Measurements from ENCODE around the gene MYO5B.
A peak's percentile ranks its signal among the peaks of the same experiment; 100 is the strongest.

Gene MYO5B

DNA sequence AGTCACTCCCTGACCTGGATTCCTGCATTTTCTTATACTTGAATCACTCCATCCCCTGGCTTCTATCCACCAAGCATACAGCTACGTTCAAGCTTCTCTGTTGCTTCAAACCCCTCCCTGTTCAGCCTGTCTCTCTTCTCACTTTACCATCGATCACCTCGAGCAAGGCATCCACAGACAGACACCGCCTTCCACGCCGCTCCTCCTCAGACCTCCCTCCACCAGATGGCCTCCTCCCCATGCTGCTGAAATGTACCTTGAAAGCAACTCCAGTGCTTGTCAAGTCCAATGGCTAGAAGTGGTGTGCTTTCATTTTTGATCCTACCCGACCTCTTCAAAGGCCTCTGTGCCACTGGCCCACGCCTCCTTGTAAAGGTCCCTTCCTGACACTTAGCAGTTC, 250.3 kb downstream of the MYO5B start:
- DNase-seq: peak in 1 of 2 experiments; percentile 19
- TF ChIP-seq GATA1 (IDR thresholded peaks at IDR 0.05; ENCODE audit: low read depth, low read length) (no peak), POLR2A (IDR thresholded peaks at IDR 0.05; ENCODE audit: low read length) (no peak)

DNA sequence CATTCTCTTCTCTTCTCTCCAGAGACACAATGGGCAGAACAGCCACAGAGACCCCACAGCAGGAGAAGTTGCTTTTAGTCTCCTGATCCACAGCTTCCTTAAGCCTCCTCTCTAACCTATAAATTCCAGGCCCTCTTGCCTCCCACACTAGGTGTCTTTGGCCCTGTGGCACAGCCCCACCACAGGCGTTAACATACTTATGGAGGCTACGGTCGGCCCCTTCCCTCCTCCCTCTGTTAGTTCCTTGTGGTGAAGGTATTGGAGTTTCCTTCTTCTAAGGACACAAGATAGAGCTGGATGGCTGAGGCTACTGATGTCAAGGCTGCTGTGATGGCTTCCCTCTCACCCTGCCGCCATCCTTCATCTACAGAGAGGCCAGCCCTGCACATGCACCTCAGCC, 258.1 kb downstream of the MYO5B start:
- DNase-seq: no peak
- no peak for TF ChIP-seq GATA1 (IDR thresholded peaks at IDR 0.05; ENCODE audit: low read depth, low read length)
- no peak for TF ChIP-seq POLR2A (IDR thresholded peaks at IDR 0.05; ENCODE audit: low read length)

DNA sequence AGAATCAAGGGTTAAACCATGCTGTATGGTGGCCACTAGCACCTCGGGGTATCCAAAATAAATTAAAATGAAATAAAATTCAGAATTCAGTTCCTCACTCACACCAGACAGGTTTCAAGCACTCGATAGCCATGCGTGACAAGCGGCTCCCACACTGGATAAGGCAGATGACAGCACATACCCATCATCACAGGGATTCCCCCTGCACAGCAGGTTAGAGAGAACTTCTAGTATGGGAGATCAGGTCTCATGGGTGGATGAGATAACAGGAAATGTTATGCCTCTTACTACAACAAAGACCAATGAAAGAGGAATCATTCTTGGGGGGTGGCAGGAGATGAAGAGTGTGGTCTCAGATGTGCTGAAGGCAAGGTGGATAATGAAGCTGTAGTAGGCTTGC, 259.7 kb downstream of the MYO5B start:
- DNase-seq: no peak
- TF ChIP-seq GATA1 (IDR thresholded peaks at IDR 0.05; ENCODE audit: low read depth, low read length) (no peak), POLR2A (IDR thresholded peaks at IDR 0.05; ENCODE audit: low read length) (no peak)

DNA sequence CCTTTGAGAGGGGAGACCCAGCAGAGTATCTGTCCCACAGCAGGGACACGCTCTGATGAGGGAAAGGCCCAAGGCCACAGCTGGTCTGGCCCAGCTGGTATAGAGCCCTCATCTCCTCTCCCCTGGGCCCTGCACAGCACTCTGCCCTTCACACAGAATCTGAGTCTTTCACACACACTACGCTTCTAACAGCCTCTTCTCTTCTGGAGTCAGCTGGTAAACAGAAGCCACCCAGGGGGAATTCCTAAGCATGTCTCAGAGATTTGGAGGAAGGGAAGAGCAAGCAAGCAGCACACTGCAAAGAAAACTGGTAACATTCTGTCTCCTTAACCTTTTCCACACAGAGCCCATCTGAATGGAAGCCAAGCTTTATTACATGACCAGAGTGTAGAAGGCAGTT, 260.5 kb downstream of the MYO5B start:
- DNase-seq: no peak
- TF ChIP-seq GATA1 (IDR thresholded peaks at IDR 0.05; ENCODE audit: low read depth, low read length) (no peak), POLR2A (IDR thresholded peaks at IDR 0.05; ENCODE audit: low read length) (no peak)

DNA sequence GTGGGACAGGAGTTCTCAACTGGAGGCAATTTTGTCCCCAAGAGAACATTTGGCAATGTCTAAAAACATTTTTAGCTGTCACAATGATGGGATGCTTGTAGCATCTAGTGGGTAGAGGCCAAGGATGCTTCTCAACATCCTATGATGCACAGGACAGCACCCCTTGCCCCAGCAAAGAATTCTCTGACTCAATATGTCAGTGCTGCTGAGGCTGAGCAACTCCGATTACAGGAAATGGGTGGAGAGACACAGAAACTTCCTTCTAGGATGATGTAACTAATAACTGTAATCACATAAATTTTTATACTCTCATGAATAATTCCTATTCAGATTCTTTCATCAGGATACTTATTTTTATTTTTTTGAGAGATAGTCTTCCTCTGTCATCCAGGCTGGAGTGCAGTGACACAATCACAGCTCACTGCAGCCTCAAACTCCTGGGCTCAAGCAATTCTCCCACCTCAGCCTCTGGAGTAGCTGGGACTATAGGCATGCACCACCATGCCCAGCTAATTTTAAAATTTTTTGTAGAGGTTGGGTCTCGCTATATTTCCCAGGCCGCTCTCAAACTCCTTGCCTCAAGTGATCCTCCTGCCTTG, 261.3 kb downstream of the MYO5B start:
- TF ChIP-seq POLR2A (IDR thresholded peaks at IDR 0.05; ENCODE audit: low read length): no peak
- TF ChIP-seq GATA1 (IDR thresholded peaks at IDR 0.05; ENCODE audit: low read depth, low read length): no peak
- no peak for DNase-seq

DNA sequence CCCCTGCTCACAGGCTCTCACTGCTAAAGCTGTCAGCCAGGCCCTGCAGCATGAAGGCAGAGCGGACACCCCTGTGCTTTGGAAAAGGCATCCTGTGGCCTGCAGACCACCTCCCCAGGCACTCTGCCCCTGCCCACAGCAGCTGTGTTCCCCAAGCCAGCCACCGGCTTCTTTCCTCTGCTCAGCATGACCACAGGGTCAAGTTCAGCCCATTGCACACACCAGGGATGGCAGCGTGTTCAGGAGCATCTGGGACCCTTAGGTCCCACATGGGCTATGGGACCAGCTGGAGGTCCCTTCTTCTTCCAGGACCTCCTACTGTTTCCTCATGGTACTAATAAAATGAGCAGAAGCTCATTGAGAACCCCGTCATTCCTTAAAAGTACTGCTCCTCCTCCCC, 263.2 kb downstream of the MYO5B start:
- TF ChIP-seq POLR2A (IDR thresholded peaks at IDR 0.05; ENCODE audit: low read length) (no peak), GATA1 (IDR thresholded peaks at IDR 0.05; ENCODE audit: low read depth, low read length) (no peak)
- DNase-seq: no peak

DNA sequence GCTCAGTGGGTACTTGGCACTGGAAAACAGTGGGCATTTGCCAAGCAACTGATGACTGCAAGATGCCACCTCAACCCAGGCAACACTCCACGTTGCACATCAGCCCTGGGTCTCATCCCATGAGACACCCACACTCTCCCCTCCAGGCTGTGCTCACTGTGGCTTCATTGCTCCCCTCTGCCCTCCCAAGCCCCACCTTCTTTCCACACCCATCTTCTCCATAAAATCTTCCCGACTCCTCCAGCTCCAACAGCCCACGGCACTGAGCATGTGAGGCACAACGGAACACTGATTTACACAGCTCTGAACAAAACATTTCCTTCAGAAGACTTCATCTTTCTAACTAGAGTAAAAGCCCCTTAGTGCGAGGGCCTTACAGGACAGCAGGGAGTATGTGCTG, 263.8 kb downstream of the MYO5B start:
- no peak for TF ChIP-seq GATA1 (IDR thresholded peaks at IDR 0.05; ENCODE audit: low read depth, low read length)
- no peak for TF ChIP-seq POLR2A (IDR thresholded peaks at IDR 0.05; ENCODE audit: low read length)
- DNase-seq: no peak

DNA sequence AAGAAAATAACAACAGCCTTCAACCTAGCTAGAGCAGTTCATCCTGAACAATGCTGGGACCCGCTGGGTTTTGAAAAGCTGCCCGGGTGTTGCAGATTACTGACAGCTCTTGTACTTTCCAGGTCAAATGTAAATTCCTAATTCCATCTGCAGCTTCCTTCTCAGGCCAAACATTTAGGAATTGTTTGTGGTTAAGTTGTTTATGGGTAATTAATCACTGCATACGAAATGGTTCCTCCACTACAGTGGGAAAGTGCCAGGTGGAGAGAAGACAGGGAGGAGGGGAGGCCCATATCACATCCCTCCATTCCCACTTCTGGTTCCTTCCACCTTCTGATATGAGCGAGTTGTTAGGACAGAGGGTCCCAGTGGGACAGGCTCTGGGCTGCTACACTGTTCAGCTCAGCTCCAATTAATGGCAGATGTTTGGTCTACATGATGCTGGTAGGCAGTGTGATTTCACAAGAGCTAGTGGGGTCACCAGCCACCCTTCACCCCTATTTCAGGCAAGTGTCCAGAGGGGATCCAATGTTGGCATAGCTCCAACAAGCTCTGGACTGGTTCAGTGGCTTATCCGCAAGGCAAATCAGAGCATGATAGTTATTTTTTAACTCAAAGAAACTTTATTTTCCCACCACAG, 268.7 kb downstream of the MYO5B start:
- DNase-seq: no peak
- TF ChIP-seq GATA1 (IDR thresholded peaks at IDR 0.05; ENCODE audit: low read depth, low read length) (no peak), POLR2A (IDR thresholded peaks at IDR 0.05; ENCODE audit: low read length) (no peak)

DNA sequence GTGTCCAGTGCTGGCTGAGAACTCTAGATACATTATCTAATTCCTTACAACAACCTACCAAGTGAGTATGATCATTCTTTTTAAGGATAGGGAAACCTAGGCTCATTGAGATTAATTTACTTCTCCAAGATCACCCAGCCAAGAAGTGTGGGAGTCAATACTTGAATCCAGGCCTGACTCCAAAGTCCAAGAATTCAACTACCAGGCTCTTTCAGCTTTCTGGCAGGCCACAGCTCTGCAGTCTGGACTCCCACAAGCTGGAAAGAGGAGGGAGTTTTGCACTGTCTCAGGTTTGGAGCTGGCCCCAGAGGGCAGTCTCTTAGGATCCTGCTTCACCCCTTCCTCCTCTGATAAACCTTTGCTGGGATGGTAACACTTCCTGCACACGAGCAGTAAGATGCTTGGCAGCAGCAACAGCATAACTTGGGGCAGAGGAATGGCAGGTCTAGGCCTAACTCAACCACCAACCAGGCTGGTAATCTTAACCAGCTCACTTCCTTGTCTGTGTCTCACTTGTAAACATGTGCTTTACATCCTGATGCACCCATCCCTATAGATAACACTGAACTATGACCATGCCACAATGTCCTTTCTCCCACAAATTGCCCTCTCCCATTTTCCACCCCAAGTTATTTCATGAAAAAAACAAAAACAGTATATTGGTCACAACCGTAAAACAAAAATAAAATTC, 270.5 kb downstream of the MYO5B start:
- TF ChIP-seq GATA1 (IDR thresholded peaks at IDR 0.05; ENCODE audit: low read depth, low read length) (no peak), POLR2A (IDR thresholded peaks at IDR 0.05; ENCODE audit: low read length) (no peak)

DNA sequence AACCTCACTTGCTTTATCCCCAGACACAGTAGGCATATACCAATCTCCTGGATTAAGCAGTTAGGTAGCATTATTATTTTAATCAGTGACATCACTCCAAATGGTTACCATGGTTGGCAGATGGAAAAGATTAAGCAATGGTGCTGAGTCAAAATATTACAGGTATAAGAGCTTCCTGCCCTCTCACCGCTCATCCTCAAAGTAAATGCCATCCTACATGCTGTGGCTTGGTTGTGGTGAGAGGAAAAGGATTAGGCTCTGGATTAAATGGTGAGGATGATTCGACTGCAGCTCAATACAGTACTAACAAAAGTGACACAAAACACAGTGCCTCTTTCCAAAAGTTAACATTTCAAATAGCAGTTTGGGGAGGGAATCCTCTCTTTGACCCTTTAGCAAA, 272.7 kb downstream of the MYO5B start:
- no peak for TF ChIP-seq GATA1 (IDR thresholded peaks at IDR 0.05; ENCODE audit: low read depth, low read length)
- DNase-seq: no peak

More for the DNA sequence above, 270.5 kb downstream of the MYO5B start:
- no peak for DNase-seq

DNA sequence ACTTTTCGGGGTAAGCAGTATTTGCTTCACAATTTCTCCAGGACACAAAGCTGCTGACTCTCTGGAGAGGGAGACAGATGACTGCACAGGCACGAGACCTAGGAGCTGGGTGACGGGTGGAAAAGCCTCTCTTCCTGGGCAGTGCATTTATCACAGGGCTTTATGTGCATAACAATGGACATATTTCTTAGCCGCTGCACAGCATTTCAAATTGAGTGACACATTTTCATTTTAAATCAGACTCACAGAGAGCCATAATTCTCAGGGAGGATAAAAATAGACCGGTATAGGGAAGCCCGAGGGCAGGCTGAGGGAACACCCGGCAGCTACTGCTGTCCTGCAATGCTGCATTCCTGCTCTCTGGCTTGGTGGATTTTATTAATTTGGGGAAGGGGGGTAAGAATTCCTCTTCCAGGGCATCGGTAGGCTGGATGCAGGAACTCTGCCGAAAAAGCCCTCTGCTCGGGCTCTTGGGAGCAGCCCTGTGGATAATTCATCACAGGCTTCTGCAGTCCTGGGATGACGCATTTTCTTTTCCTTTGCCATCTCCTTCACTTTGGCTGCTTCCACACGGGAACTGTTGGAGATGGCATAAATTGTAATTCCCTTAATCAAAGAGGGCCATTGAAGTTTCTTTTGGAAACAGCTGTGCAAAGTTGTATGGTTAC, 273.5 kb downstream of the MYO5B start:
- DNase-seq: no peak
- TF ChIP-seq GATA1 (IDR thresholded peaks at IDR 0.05; ENCODE audit: low read depth, low read length) (no peak), POLR2A (IDR thresholded peaks at IDR 0.05; ENCODE audit: low read length) (no peak)

DNA sequence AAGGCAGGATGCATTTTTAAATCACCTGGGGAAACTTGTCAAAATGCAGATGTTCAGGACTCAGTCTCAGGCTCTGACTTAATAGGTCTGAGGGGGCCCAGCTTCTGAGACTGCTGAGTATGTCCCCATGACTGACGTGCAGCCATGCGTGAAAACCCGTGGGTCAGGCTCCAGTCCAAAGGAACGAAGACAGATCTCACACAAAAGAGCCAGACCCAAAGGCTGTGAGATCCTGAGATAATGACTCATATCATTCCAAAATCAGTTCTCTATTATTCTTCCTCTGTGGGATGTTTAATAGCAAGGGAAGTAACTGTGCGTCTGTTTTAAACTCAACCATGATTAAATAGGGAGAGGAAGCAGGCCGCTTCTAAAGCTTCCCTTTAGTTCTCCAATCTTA, 274.2 kb downstream of the MYO5B start:
- TF ChIP-seq GATA1 (IDR thresholded peaks at IDR 0.05; ENCODE audit: low read depth, low read length): no peak
- no peak for TF ChIP-seq POLR2A (IDR thresholded peaks at IDR 0.05; ENCODE audit: low read length)
- no peak for DNase-seq

DNA sequence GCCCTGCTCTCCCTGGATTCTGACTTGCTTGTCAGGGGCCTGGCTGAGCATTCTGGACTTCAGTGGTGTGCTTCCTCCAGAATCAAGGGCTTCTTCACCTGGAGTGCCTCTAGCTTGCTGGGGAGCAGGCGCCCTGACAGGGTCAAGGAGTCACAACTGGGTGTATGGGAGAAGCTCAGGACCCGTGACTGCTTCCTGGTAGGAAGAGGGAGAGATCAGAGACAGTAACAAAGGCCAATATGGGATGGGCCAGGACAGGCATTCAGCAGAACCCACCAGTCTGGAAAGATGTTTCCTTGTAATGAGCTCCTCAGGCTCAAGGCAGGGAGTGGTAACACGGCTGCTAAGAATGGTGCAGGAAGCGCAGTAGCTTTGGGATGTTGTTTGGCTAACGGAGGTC, 277.2 kb downstream of the MYO5B start:
- no peak for DNase-seq
- TF ChIP-seq GATA1 (IDR thresholded peaks at IDR 0.05; ENCODE audit: low read depth, low read length) (no peak), POLR2A (IDR thresholded peaks at IDR 0.05; ENCODE audit: low read length) (no peak)

DNA sequence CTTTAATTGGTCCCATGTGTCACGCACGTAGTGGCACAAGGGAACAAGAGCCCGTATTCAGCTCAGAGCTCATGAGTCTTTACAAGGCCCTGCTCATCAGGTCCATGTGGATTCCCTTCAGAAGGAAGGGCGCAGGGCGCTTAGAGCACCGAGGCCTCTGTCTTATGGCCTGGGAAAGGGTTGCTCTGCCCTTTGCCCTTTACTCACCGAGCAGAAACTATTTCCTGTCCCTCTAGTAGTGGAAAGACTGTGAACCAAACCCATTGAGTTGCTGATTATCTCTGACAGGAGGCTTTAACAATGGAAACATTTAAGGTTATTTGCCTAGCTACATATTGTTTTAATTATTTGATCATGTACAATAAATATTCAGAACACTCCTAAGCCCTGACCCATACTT, 279.6 kb downstream of the MYO5B start:
- DNase-seq: no peak
- TF ChIP-seq POLR2A (IDR thresholded peaks at IDR 0.05; ENCODE audit: low read length): no peak
- TF ChIP-seq GATA1 (IDR thresholded peaks at IDR 0.05; ENCODE audit: low read depth, low read length): no peak

Measured in erythroblast (primary cell).